Activated T-cell treated with anti-CD3 and anti-CD28 coated beads, Interleukin-2, amount 50 U/mL, for 24 hours (primary cell): ENCODE measurements around the gene PTCRA.
"Not testable (repeated sequence)": the region's sequence is repeated elsewhere in the genome, so short reads cannot be mapped to it uniquely, and the experiment has no call there.

ENCODE experiments used
- DNase-seq: peaks from one replicate; pipeline ENCODE4 v3.0.0-alpha.2; 2020
- H3K27ac Mint-ChIP-seq: 2 replicates; pipeline ENCODE4 v1.8.0; 2020; ENCODE audit warnings: mild to moderate bottlenecking, mixed read lengths
- H3K27me3 Mint-ChIP-seq: 2 replicates; pipeline ENCODE4 v1.8.0; 2020; ENCODE audit warnings: mixed read lengths
- H3K36me3 Mint-ChIP-seq: 2 replicates; pipeline ENCODE4 v1.8.0; 2020; ENCODE audit warnings: low read depth, mixed read lengths
- H3K4me1 Mint-ChIP-seq: 2 replicates; pipeline ENCODE4 v1.8.0; 2020; ENCODE audit warnings: low read depth, mixed read lengths
- H3K4me3 Mint-ChIP-seq: 2 replicates; pipeline ENCODE4 v1.8.0; 2020; ENCODE audit warnings: mild to moderate bottlenecking, moderate library complexity, mixed read lengths
- H3K9me3 Mint-ChIP-seq: 2 replicates; pipeline ENCODE4 v1.8.0; 2020; ENCODE audit warnings: mixed read lengths

The PTCRA gene

DNA sequence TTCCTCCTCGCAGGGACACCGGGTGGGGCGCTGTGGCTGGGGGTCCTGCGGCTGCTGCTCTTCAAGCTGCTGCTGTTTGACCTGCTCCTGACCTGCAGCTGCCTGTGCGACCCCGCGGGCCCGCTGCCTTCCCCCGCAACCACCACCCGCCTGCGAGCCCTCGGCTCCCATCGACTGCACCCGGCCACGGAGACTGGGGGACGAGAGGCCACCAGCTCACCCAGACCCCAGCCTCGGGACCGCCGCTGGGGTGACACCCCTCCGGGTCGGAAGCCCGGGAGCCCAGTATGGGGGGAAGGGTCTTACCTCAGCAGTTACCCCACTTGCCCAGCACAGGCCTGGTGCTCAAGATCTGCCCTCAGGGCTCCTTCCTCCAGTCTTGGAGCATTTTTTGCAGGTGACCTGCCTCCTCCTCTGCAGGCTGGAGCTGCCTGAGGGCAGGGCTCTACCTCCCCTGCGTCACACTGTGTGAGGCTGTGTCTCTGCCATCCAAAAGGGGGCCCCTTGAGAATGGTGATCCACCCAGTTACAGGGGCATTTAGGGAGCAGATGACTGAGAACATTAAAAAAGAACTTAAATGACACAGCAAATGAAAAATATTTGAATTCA is 9.5 kb downstream of the PTCRA start:
- no peaks in the 10 kb centered on the region for H3K27me3 Mint-ChIP-seq
- no peaks in the 10 kb centered on the region for H3K9me3 Mint-ChIP-seq
- no peak overlapping the region for H3K4me3 Mint-ChIP-seq
- H3K4me1 Mint-ChIP-seq = peaks cover 11% of the 10 kb centered on the region
- peak overlapping the region; percentile 38 for H3K27ac Mint-ChIP-seq
- DNase-seq = no peak
- peaks cover 12% of the 10 kb centered on the region for H3K36me3 Mint-ChIP-seq

DNA sequence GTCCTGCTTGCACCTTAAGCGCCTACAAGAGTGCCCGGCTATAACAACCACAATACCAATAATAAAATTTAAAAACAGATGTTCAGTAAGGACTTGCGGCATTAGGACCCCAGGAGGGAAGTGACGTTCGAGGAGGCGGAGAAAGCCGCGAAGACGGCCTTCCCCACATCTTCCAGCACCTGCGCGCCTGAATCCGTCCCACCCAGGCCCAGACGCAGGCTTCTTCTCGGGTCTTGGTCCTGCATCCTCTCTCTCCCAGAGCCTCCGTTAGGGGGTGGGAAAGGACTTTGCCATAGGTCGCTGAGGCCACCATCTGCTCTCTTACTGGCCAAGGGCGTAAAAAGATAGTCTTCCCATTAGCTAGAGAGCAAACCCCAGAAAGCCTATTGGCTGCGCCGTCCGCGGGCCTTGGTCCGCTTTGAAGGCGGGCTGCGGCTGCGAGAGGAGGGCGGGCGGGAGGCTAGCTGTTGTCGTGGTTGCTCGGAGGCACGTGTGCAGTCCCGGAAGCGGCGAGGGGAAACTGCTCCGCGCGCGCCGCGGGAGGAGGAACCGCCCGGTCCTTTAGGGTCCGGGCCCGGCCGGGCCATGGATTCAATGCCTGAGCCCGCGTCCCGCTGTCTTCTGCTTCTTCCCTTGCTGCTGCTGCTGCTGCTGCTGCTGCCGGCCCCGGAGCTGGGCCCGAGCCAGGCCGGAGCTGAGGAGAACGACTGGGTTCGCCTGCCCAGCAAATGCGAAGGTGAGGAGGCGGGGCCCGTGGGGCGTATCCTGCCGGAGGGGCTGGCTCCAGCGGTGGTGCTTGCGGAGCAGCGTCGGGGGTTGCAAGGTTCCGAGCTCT is 13.3 kb downstream of the PTCRA start, which contains the start of gene CNPY3:
TSS of gene CNPY3 (plus strand) at position 495 of the 835 bp plus-strand sequence. CDS start at position 586, 91 bp downstream.
- peak within 1 kb of the TSS; percentile 100 for H3K27ac Mint-ChIP-seq
- peaks cover 46% of the 10 kb centered on the region for H3K4me1 Mint-ChIP-seq
- peaks cover 46% of the 10 kb centered on the region for H3K36me3 Mint-ChIP-seq
- H3K9me3 Mint-ChIP-seq = no peaks in the 10 kb centered on the region
- peak; percentile 92 for DNase-seq
- no peaks in the 10 kb centered on the region for H3K27me3 Mint-ChIP-seq
- peak within 1 kb of the TSS; percentile 99 for H3K4me3 Mint-ChIP-seq

DNA sequence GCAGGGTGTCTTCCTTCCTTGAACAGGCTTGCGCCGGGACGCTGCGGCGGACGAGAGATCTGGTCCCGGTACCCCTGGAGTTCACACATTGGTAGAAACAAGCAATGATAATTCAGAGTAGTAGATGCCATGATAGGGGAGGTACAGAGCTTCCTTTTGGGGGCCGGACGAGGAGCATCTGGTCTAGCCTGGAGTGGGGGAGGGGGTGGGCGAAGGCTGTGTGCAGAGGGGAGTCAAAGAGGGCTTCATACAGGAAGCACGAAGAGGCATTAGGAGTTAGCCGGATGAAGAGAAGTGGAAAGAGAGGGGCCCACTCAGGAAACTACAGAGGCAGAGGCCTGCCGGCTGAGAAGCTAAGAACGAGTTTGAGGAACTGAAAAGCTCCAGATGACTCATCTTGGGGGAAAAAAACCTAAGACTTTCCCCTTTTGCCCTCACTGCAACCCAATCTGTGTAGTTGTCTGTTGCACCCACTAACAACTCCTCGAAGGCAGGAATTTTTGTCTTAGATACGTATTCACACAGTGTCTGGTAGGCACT is 14.0 kb downstream of the PTCRA start:
- Mint-ChIP-seq H3K27ac (peak overlapping the region; percentile 100), H3K27me3 (no peaks in the 10 kb centered on the region), H3K4me1 (peaks cover 48% of the 10 kb centered on the region), H3K36me3 (peaks cover 53% of the 10 kb centered on the region), H3K4me3 (peak overlapping the region; percentile 99), H3K9me3 (no peaks in the 10 kb centered on the region)
- no peak for DNase-seq

DNA sequence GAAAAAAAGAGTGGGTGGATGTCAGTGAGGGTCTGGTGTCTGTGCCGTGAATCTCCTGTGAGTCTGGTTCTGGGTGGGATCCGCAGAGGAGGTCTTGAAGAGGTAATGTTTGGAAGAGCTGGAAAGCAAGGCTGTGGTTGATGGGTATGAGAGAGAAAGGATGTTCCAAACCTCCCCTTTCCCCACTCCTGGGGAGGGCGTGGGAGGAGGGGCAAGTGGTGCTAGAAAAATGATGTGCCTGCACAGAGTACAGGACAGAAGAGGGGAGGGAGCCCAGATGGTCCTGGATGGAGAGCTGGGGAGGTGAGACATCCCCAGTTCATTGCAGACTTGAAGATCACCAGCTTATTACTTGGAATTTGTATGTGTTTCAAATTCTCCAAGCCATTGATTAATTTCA is 16.6 kb downstream of the PTCRA start:
- Mint-ChIP-seq H3K9me3 (no peaks in the 10 kb centered on the region), H3K27me3 (no peaks in the 10 kb centered on the region), H3K4me1 (peaks cover 57% of the 10 kb centered on the region), H3K36me3 (peaks cover 79% of the 10 kb centered on the region), H3K4me3 (peak overlapping the region; percentile 51), H3K27ac (peak overlapping the region; percentile 81)
- DNase-seq = no peak

DNA sequence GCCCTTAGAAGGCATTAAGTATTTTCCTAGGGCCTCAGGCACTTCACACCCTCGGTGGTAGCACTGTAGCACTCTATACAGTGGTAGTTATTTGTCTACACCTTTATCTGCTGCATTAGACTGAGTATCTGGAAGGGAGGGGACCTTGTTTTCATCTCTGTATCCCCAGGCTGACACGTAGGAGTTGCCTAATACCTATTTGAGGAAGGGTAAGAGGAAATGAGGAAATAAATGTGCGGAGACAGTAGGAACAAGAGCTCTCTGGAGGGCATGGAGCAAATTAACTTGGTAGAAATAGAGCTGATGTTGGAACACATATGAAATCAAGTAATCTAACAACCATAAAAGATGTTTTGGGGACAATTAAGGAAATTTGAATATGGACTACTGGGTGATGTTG is 17.4 kb downstream of the PTCRA start:
- Mint-ChIP-seq H3K9me3 (no peaks in the 10 kb centered on the region), H3K4me3 (peak overlapping the region; percentile 51), H3K36me3 (peaks cover 86% of the 10 kb centered on the region), H3K27me3 (no peaks in the 10 kb centered on the region), H3K27ac (peak overlapping the region; percentile 81), H3K4me1 (peaks cover 57% of the 10 kb centered on the region)
- DNase-seq = no peak

DNA sequence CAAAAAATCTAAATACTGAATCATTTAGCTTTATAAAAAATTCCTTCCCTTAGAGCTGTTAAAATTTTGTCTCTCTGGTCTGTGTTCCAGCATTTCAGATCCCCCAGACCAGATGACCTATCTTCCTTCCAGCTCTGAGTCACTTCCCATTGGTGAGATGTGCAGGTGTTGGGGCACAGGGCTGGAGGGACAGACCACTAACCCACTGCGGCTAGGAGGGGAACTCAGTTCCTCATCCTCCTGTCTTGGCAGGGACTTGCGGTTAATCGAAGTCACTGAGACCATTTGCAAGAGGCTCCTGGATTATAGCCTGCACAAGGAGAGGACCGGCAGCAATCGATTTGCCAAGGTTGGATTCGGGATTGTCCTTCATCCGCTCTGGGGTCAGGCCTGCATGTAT is 19.5 kb downstream of the PTCRA start:
- Mint-ChIP-seq H3K9me3 (no peaks in the 10 kb centered on the region), H3K27me3 (no peaks in the 10 kb centered on the region), H3K4me1 (peaks cover 46% of the 10 kb centered on the region), H3K27ac (peak overlapping the region; percentile 74), H3K4me3 (no peak overlapping the region), H3K36me3 (peaks cover 96% of the 10 kb centered on the region)
- no peak for DNase-seq

DNA sequence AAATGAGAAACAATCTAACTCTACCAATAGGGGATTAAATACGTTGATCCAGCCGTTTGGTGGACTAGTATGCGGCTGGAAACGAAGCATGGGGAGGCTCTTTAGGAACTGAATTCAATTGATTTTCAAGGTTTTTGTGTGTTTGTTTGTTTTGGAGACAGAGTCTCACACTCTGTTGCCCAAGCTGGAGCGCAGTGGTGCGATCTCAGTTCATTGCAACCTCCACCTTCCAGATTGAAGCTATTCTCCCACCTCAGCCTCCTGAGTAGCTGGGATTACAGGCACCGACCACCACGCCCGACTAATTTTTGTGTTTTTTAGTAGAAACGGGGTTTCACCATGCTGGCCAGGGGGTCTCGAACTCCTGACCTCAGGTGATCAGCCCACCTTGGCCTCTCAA is 20.5 kb downstream of the PTCRA start:
- H3K27me3 Mint-ChIP-seq = no peaks in the 10 kb centered on the region
- peak overlapping the region; percentile 81 for H3K27ac Mint-ChIP-seq
- no peak for DNase-seq
- peaks cover 96% of the 10 kb centered on the region for H3K36me3 Mint-ChIP-seq
- H3K4me3 Mint-ChIP-seq = no peak overlapping the region
- no peaks in the 10 kb centered on the region for H3K9me3 Mint-ChIP-seq
- H3K4me1 Mint-ChIP-seq = peaks cover 37% of the 10 kb centered on the region

DNA sequence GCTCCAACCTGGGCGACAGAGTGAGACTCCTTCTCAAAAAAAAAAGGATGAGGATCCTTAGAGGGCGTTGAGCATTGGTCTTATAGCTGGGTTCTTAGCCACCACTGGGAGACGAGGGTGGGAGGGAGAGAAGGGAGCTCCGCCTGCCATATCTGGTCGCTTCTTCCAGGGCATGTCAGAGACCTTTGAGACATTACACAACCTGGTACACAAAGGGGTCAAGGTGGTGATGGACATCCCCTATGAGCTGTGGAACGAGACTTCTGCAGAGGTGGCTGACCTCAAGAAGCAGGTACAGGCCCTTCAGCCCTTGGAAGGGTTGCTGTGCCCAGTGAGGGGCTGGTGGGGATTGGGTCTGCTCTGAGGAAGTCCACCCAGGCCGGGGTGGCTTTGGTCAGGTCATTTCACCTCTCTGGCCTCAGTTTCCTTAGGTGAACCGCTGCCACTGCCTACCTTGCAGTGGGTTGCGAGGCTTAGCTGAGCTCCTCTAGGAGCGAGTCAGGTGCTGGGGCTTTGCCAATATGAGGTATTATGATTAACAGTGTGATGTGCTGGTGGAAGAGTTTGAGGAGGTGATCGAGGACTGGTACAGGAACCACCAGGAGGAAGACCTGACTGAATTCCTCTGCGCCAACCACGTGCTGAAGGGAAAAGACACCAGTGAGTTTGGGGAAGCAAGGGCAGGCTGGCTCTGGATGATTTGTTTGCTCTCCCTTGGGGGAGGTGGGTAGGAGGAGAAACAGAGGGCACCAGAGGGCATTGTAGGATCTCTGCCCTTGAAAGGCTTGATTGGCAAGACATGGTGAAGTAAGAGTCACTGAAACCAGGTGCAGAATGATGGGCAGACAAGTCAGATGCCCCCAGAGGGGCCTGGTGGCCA is 21.9 kb downstream of the PTCRA start:
- Mint-ChIP-seq H3K27me3 (no peaks in the 10 kb centered on the region), H3K27ac (peak overlapping the region; percentile 81), H3K4me1 (peaks cover 25% of the 10 kb centered on the region), H3K9me3 (no peaks in the 10 kb centered on the region), H3K36me3 (peaks cover 93% of the 10 kb centered on the region), H3K4me3 (no peak overlapping the region)
- DNase-seq = no peak

DNA sequence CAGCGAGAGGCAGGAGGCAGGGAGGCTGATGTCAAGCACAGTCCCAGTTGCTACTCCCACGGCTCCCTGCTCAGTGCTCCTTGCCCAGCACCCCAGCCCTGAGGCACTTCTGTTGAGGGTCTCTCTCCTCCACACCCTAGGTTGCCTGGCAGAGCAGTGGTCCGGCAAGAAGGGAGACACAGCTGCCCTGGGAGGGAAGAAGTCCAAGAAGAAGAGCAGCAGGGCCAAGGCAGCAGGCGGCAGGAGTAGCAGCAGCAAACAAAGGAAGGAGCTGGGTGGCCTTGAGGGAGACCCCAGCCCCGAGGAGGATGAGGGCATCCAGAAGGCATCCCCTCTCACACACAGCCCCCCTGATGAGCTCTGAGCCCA is 22.6 kb downstream of the PTCRA start:
- Mint-ChIP-seq H3K36me3 (peaks cover 90% of the 10 kb centered on the region), H3K4me1 (peaks cover 19% of the 10 kb centered on the region), H3K9me3 (no peaks in the 10 kb centered on the region), H3K27me3 (no peaks in the 10 kb centered on the region), H3K27ac (peak overlapping the region; percentile 47), H3K4me3 (no peak overlapping the region)
- no peak for DNase-seq

DNA sequence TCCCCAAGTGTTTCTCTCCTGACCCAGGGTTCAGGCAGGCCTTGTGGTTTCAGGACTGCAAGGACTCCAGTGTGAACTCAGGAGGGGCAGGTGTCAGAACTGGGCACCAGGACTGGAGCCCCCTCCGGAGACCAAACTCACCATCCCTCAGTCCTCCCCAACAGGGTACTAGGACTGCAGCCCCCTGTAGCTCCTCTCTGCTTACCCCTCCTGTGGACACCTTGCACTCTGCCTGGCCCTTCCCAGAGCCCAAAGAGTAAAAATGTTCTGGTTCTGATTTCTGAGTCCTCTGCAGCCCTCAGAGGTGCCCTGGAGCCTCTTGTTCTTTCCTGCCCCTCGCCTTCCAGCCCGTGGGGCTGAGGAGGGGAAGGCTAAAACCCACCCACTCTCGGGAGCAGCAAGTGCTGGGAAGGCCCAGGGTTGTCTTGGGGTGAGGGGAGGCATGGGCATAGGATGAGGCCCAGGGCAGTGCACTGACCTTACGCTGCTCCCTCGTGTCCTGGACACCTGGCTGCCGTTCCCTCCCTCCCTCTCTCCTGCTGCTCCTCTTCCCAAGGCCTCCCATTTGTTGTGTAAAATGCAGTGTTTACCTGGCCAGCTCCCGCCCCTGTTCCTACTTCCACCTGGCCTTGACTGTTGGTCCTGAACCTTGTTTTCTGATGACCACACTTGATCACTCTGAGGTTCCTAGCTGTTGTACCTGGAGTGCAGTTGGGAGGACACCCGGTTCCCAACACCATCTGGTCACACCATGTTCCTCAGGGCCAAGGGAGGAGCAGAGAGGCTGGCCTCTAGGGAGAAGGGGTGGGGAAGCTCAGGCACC is 23.3 kb downstream of the PTCRA start:
- H3K27ac Mint-ChIP-seq = peak overlapping the region; percentile 47
- peaks cover 12% of the 10 kb centered on the region for H3K4me1 Mint-ChIP-seq
- no peak overlapping the region for H3K4me3 Mint-ChIP-seq
- H3K27me3 Mint-ChIP-seq = no peaks in the 10 kb centered on the region
- DNase-seq = no peak
- no peaks in the 10 kb centered on the region for H3K9me3 Mint-ChIP-seq
- peaks cover 91% of the 10 kb centered on the region for H3K36me3 Mint-ChIP-seq

DNA sequence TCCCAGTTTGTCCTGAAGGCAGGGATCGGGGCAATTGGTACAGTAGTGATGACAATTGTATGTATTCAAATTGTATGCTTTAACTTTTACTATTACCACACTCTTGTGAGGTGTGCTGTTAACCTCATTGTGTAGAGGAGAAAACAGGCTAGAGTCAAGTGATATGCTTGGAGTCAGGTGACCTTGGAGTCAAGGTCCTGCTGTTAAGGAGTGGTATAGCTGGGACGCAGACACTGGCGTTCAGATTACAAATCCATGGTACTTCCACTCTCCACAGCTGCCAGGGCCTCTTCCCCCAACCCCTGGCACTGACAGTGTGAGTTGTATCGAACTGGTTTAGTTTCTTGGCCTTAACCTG is 23.9 kb downstream of the PTCRA start:
- no peak for DNase-seq

DNA sequence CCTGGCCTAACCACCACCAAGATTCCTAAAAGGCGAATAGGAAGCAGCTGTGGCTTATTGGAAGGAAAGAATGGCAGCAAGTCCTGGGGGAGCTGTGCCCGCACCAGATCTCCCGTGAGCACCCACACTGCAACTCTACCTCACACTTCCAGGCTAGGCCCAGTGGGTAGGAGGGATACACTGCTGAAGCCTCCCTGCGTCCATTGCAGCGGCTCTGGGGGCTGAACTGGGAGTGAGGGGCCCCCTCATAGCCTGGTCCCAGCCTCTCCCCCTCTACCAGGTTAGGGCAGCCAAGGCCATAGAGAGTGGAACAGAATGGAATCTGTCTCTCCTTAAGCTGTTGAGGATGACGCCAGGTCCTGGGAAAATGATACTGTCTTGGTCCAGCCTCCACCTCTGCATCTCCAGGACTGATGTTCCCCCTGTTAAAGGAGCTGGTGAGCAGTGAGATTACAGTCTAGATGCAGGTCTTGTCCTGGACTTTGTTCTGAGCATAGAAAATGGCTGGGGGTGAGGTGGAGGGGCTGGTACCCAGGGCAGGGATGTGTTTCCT is 24.7 kb downstream of the PTCRA start:
- Mint-ChIP-seq H3K9me3 (no peaks in the 10 kb centered on the region), H3K27me3 (no peaks in the 10 kb centered on the region), H3K4me1 (peaks cover 6% of the 10 kb centered on the region), H3K4me3 (no peak overlapping the region), H3K27ac (peak overlapping the region; percentile 68), H3K36me3 (peaks cover 87% of the 10 kb centered on the region)
- DNase-seq = no peak

More for the DNA sequence above, 23.9 kb downstream of the PTCRA start:
- Mint-ChIP-seq H3K4me3 (no peak overlapping the region), H3K27me3 (no peaks in the 10 kb centered on the region), H3K9me3 (no peaks in the 10 kb centered on the region), H3K36me3 (peaks cover 91% of the 10 kb centered on the region), H3K4me1 (peaks cover 10% of the 10 kb centered on the region), H3K27ac (peak overlapping the region; percentile 4)

DNA sequence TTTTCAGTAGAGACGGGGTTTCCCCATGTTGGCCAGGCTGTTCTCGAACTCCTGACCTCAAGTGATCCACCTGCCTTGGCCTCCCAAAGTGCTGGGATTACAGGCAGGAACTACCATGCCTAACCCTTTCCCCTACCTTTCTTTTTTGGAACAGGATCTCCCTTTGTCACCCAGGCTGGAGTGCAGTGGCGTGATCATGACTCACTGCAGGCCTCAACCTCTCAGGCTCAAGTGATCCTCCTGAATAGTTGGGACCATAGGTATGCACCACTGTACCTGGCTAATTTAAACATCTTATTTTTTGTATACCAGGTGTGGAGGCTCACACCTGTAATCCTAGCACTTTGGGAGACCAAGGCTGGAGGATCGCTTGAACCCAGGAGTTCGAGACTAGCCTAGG is 25.5 kb downstream of the PTCRA start:
- DNase-seq, H3K4me1 Mint-ChIP-seq: not testable (repeated sequence)
- peak overlapping the region; percentile 68 for H3K27ac Mint-ChIP-seq

More for the DNA sequence above, 25.5 kb downstream of the PTCRA start:
- not testable (repeated sequence) for H3K9me3 Mint-ChIP-seq, H3K4me3 Mint-ChIP-seq, H3K27me3 Mint-ChIP-seq
- H3K36me3 Mint-ChIP-seq = peaks cover 84% of the 10 kb centered on the region
